ENCODE results near the gene SMAD5. TPM values are rescaled to one million over a fixed set of nuclear protein-coding genes. Genes with fewer than 3 reads are reported as not detected.

The SMAD5 gene
- total RNA-seq, 1 donor from 2014 or later = 32.9 TPM

- no peak overlapping the region for H3K4me3 ChIP-seq (ENCODE audit: low read depth, low read length)
- TF ChIP-seq CTCF (conservative IDR thresholded peaks at IDR 0.05; ENCODE audit: low read depth, low read length) = no peak
- DNase-seq (ENCODE audit: low read depth) = no peak
These were observed 28.2 kb upstream of the SMAD5 start for GRCh38 chr5:136104306-136104965.

GRCh38 chr5:136106351-136107031, 26.2 kb upstream of the SMAD5 start:
- DNase-seq (ENCODE audit: low read depth) = no peak
- no peak for TF ChIP-seq CTCF (conservative IDR thresholded peaks at IDR 0.05; ENCODE audit: low read depth, low read length)
- H3K4me3 ChIP-seq (ENCODE audit: low read depth, low read length) = no peak overlapping the region

GRCh38 chr5:136108180-136108611, 24.4 kb upstream of the SMAD5 start:
- TF ChIP-seq CTCF (conservative IDR thresholded peaks at IDR 0.05; ENCODE audit: low read depth, low read length) = no peak
- no peak overlapping the region for H3K4me3 ChIP-seq (ENCODE audit: low read depth, low read length)
- DNase-seq (ENCODE audit: low read depth) = no peak

- TF ChIP-seq CTCF (conservative IDR thresholded peaks at IDR 0.05; ENCODE audit: low read depth, low read length) = no peak
- DNase-seq (ENCODE audit: low read depth) = no peak
- H3K4me3 ChIP-seq (ENCODE audit: low read depth, low read length) = no peak overlapping the region
These were observed 23.9 kb upstream of the SMAD5 start for GRCh38 chr5:136108766-136109165.

- H3K4me3 ChIP-seq (ENCODE audit: low read depth, low read length) = no peak overlapping the region
- no peak for TF ChIP-seq CTCF (conservative IDR thresholded peaks at IDR 0.05; ENCODE audit: low read depth, low read length)
- DNase-seq (ENCODE audit: low read depth) = no peak
These were observed 23.1 kb upstream of the SMAD5 start for GRCh38 chr5:136109453-136110135.

- TF ChIP-seq CTCF (conservative IDR thresholded peaks at IDR 0.05; ENCODE audit: low read depth, low read length) = no peak
- H3K4me3 ChIP-seq (ENCODE audit: low read depth, low read length) = no peak overlapping the region
- DNase-seq (ENCODE audit: low read depth) = no peak
These were observed 19.0 kb upstream of the SMAD5 start for GRCh38 chr5:136113606-136114005.

Measured in epithelial cell of proximal tubule (primary cell).